ENCODE data around the gene SEZ6.

Gene SEZ6

GRCh38 chr17:28986714-28987655 lies 18.8 kb downstream of the SEZ6 start:
- Histone ChIP-seq H3K9me2 (replicated peaks; ENCODE audit: insufficient read depth, low read length) (no peaks in the 10 kb centered on the region), H3K4me1 (ENCODE audit: low read length) (peaks cover 17% of the 10 kb centered on the region), H3K4me3 (ENCODE audit: low read length) (no peak overlapping the region), H3K27ac (ENCODE audit: low read length) (no peak overlapping the region), H3K9me3 (replicated peaks; ENCODE audit: insufficient read depth, low read length) (no peaks in the 10 kb centered on the region), H4K20me1 (ENCODE audit: insufficient read depth, low read length) (no peaks in the 10 kb centered on the region), H3F3A (ENCODE audit: insufficient read depth, low read length) (peaks cover 5% of the 10 kb centered on the region; the same call in 1 of the 2 replicates), H3K79me2 (ENCODE audit: low read length) (no peaks in the 10 kb centered on the region), H2AFZ (ENCODE audit: low read length) (no peak overlapping the region), H3K9ac (ENCODE audit: low read length) (no peak overlapping the region), H3K36me3 (replicated peaks; ENCODE audit: insufficient read depth, low read length) (no peaks in the 10 kb centered on the region), H3K4me2 (ENCODE audit: low read depth, low read length) (no peak overlapping the region), H3K27me3 (replicated peaks; ENCODE audit: insufficient read depth, low read length) (no peaks in the 10 kb centered on the region)
- TF ChIP-seq EZH2phosphoT487 (IDR thresholded peaks at IDR 0.05; ENCODE audit: low read length), result no peak
- no peak for TF ChIP-seq CTCF (IDR thresholded peaks at IDR 0.05; ENCODE audit: low read length)
- TF ChIP-seq EZH2 (optimal IDR thresholded peaks at IDR 0.05; ENCODE audit: low read depth, low read length), result no peak
- DNase-seq, result no peak

GRCh38 chr17:28985950-28986713 lies 19.7 kb downstream of the SEZ6 start:
- no peak overlapping the region for H3K4me2 ChIP-seq (ENCODE audit: low read depth, low read length)
- peaks cover 5% of the 10 kb centered on the region; the same call in 1 of the 2 replicates for H3F3A ChIP-seq (ENCODE audit: insufficient read depth, low read length)
- TF ChIP-seq EZH2 (optimal IDR thresholded peaks at IDR 0.05; ENCODE audit: low read depth, low read length), result no peak
- no peak for TF ChIP-seq EZH2phosphoT487 (IDR thresholded peaks at IDR 0.05; ENCODE audit: low read length)
- TF ChIP-seq CTCF (IDR thresholded peaks at IDR 0.05; ENCODE audit: low read length), result no peak
- no peaks in the 10 kb centered on the region for H3K9me2 ChIP-seq (replicated peaks; ENCODE audit: insufficient read depth, low read length)
- H3K36me3 ChIP-seq (replicated peaks; ENCODE audit: insufficient read depth, low read length), result no peaks in the 10 kb centered on the region
- no peaks in the 10 kb centered on the region for H4K20me1 ChIP-seq (ENCODE audit: insufficient read depth, low read length)
- DNase-seq, result no peak
- H2AFZ ChIP-seq (ENCODE audit: low read length), result no peak overlapping the region
- H3K27ac ChIP-seq (ENCODE audit: low read length), result no peak overlapping the region
- H3K9ac ChIP-seq (ENCODE audit: low read length), result no peak overlapping the region
- peaks cover 21% of the 10 kb centered on the region for H3K4me1 ChIP-seq (ENCODE audit: low read length)
- H3K4me3 ChIP-seq (ENCODE audit: low read length), result no peak overlapping the region
- no peaks in the 10 kb centered on the region for H3K9me3 ChIP-seq (replicated peaks; ENCODE audit: insufficient read depth, low read length)
- H3K27me3 ChIP-seq (replicated peaks; ENCODE audit: insufficient read depth, low read length), result no peaks in the 10 kb centered on the region
- H3K79me2 ChIP-seq (ENCODE audit: low read length), result no peaks in the 10 kb centered on the region

GRCh38 chr17:28983286-28984230 lies 22.3 kb downstream of the SEZ6 start:
- H3K27ac ChIP-seq (ENCODE audit: low read length), result 0 out of 2 replicates have a peak overlapping the region, but pooled peaks have one; percentile 63
- H3K9me2 ChIP-seq (replicated peaks; ENCODE audit: insufficient read depth, low read length), result no peaks in the 10 kb centered on the region
- H2AFZ ChIP-seq (ENCODE audit: low read length), result no peak overlapping the region
- no peaks in the 10 kb centered on the region for H4K20me1 ChIP-seq (ENCODE audit: insufficient read depth, low read length)
- no peaks in the 10 kb centered on the region for H3K79me2 ChIP-seq (ENCODE audit: low read length)
- H3K4me1 ChIP-seq (ENCODE audit: low read length), result peaks cover 21% of the 10 kb centered on the region
- H3K9ac ChIP-seq (ENCODE audit: low read length), result no peak overlapping the region
- no peak for DNase-seq
- H3K9me3 ChIP-seq (replicated peaks; ENCODE audit: insufficient read depth, low read length), result no peaks in the 10 kb centered on the region
- H3K27me3 ChIP-seq (replicated peaks; ENCODE audit: insufficient read depth, low read length), result no peaks in the 10 kb centered on the region
- no peak overlapping the region for H3K4me2 ChIP-seq (ENCODE audit: low read depth, low read length)
- H3K4me3 ChIP-seq (ENCODE audit: low read length), result no peak overlapping the region
- no peaks in the 10 kb centered on the region for H3K36me3 ChIP-seq (replicated peaks; ENCODE audit: insufficient read depth, low read length)
- TF ChIP-seq EZH2 (optimal IDR thresholded peaks at IDR 0.05; ENCODE audit: low read depth, low read length), result no peak
- no peak for TF ChIP-seq EZH2phosphoT487 (IDR thresholded peaks at IDR 0.05; ENCODE audit: low read length)
- no peak for TF ChIP-seq CTCF (IDR thresholded peaks at IDR 0.05; ENCODE audit: low read length)
- peaks cover 5% of the 10 kb centered on the region; the same call in 1 of the 2 replicates for H3F3A ChIP-seq (ENCODE audit: insufficient read depth, low read length)

All from MM.1S (cell line).